CD4-positive, alpha-beta T cell treated with Interleukin-2 at 100 ng/mL for 4 hours (primary cell): Measurements from ENCODE around the gene SYTL2.
"Not testable (repeated sequence)": the region's sequence is repeated elsewhere in the genome, so short reads cannot be mapped to it uniquely, and the experiment has no call there.

Source experiments
- DNase-seq: peaks from one replicate; pipeline ENCODE4 v3.0.0-alpha.2; 2020; ENCODE audit warnings: low spot score

The SYTL2 gene

GRCh38 chr11:85795712-85796487, 15.0 kb downstream of the SYTL2 start:
- no peak for DNase-seq

GRCh38 chr11:85791409-85791990, 19.4 kb downstream of the SYTL2 start:
- no peak for DNase-seq

DNA sequence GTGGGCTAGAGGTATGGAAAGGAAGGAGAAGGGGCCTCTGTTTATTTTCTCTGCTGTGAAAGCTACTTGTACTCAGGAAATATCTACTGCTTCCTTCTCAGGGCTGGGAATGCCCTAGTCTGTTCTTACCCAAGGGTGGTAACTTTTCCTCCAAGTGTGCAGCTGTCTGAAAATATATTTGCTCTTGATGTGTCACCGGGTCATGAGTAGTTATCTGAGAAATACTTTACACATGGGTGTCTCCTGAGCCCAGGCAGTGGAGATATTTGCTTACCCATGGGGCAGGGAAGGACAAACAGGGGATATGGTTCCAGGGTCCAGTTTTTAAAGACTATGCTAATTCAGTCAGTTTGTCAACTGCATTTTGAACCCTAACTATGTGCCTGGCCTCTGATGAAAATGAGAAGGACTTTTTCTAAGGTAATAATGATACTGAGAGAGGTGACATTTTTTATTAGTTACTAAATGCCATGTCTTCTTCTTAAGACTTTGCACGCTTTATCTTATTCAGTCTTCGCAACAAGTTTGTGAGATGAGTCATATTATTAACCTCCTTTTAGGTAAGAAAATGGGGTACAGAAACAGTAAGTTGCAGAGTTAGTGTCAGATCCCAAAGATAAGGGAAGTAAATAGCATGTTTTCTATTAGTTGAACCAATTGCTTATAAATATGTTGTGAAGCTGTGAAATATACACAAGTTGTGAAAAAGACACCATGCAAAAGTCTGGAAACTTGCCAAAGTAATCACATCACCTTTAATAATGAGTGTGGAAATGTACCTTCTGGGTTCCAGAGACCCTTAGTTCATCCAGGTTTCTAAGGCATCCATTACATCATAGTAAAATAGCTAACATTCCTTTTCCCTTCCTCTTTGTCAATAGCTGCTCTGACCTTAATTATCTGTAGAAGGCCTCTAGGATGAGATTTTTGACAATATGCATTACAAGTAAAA, 22.9 kb downstream of the SYTL2 start:
- DNase-seq, result no peak

DNA sequence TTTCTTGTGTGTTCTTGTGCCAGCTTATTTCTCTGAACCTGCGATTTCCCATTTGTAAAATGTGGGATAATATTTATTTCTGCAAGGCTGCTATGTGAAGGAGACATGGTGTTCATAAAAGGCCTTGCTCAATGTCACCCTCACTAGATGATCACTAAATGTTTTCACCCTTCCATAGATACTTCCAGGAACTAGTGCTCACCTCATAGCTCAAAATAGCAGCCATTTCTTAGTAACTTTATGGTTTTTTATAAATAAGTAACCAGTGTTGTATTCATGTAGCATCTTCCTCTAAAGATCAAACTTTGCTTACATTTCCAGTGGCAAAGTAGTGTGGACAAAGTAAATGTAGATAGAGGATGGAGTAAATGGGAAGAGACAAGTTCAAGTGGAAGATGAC, 23.8 kb downstream of the SYTL2 start:
- DNase-seq, result no peak

DNA sequence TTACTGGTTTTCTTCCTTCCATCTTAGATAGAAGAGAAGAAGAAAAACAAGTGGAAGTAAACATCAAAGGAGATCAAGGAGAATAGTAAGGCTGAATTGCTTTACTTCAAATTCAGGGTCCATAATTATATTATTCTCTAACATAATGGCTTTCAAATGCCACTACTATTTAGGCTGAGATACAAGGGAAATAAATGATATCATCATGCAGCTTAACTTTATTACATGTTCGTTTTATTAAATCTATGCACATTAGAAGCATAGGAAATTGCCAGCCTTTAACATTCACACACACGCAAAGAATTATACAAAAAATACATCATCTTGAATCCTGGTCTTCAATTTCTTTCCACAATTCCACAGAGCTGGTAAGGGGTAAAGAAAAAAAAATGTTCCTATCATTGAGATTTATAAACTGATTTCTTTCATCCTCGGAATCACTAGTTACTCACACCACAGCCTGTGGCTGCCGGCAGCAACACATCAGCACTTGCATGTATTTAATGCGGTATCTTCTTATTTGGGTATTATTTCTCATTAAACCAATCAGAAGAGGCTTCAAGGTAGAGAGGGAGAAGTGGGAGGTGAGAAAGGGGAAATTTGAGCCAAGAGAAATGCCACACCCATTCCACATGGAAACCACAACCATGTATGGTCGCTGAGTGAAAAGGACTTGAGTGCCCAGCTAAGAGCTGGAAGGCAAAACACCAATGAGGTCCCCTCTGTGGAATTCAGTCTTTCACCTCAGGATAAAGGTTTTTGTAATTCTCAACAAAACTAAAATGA, 26.3 kb downstream of the SYTL2 start:
- DNase-seq, result no peak

GRCh38 chr11:85783758-85784157, 27.2 kb downstream of the SYTL2 start:
- DNase-seq, result no peak

- DNase-seq, result not testable (repeated sequence)
These were observed 30.0 kb downstream of the SYTL2 start for GRCh38 chr11:85780780-85781517.

DNA sequence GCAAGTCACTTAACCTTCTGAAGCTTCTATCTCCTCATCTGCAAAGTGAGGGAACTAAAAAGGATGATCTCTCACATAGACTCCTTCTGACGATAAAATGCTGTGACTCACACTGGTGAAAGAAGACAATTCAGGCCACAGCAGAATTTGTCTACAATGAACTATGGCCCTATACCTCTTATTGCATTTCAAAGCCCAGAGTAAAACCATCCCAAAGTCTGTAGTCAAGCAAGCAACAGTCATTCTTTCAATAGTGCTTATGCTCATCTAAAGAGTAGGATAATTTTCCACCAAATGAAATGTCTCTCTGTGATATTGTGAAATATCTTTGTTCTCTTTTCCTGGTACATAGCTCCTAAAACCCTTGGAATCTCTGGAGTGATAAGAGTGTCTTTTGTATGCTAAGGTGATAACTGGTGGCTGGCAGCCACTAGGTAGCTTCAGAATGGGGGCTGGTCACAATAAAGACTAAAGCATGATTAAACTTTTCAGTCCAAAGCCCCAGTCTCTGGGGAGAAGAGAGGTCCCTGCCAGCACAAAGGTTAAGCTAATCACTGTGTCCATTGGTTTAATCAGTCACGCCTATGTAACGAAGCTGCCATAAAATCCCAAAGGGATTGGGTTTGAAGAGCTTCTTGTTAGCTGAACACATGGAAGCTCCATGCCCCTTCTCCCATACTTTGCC, 30.8 kb downstream of the SYTL2 start:
- DNase-seq, result no peak

GRCh38 chr11:85777603-85777972, 33.4 kb downstream of the SYTL2 start:
- DNase-seq, result not testable (repeated sequence)

DNA sequence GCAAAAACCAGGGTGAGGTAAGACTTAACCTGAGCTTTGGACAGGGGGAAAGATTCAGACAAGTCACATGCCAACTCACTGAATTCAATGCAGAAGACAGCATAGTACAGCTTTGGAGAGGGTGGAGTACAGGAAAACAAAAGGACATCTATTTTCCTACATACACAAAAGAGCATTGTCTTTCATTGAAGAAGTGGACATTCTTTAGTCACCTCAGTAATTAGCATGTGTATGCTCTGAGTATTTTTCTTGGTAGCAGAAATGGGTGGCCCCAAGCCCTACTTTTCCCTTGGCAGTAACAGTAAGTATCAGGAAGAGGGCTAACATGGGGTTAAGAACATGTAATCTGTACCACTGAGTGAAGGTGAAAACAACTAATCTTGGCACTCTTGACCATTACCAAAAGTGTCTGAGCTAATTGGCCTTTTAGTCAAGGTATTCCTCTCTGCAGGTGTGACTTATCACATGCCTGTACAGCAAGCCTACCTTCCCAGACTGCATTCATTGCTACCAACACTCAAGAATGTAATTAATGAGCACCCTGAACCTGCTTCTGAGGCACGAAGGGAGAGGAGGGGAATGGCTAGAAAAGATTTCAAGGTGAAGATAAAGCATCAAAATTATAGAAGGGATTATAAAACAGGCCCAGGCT, 33.9 kb downstream of the SYTL2 start:
- DNase-seq, result no peak

DNA sequence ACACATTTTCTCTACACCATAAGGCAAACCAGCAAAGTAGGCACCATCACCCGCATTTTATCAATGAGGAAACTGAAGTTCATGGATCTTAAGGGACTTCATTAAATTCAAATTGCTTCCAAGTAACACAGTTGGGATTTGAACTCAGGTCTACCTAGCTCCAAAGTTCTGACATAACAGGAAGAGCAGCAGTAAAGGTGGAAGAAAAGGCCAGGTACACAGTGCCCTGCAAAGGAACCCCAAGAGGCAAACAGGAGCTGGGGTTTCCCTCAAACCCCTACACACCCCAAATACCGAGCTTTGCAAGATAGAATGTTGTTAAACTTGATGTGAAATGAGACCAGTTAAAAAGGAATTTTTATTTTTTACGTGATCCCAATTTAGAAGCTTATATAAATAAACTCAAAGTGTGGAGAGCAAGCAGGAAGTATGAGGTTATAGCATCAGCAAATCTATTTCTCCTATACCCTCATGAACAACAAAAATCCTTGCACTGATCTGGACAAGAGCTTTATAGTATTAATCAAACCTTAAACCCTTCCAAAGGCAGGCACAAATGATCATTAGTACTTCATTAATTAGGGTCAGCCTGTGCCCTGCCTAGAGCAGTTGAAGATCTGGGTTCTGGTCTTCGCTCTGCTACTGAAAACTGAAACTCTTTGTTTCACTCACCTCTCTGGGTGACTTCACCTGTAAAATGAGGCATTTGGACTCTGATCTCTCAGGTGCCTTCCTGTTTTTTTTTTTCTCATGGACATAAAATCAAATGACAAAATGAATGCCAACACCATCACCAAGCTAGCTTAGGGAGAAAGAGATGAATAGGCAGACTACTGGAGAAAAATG, 36.5 kb downstream of the SYTL2 start:
- DNase-seq, result no peak

GRCh38 chr11:85772695-85773094, 38.2 kb downstream of the SYTL2 start:
- no peak for DNase-seq

GRCh38 chr11:85771568-85771967, 39.4 kb downstream of the SYTL2 start:
- no peak for DNase-seq

- no peak for DNase-seq
These were observed 41.2 kb downstream of the SYTL2 start for GRCh38 chr11:85769771-85770170.

DNA sequence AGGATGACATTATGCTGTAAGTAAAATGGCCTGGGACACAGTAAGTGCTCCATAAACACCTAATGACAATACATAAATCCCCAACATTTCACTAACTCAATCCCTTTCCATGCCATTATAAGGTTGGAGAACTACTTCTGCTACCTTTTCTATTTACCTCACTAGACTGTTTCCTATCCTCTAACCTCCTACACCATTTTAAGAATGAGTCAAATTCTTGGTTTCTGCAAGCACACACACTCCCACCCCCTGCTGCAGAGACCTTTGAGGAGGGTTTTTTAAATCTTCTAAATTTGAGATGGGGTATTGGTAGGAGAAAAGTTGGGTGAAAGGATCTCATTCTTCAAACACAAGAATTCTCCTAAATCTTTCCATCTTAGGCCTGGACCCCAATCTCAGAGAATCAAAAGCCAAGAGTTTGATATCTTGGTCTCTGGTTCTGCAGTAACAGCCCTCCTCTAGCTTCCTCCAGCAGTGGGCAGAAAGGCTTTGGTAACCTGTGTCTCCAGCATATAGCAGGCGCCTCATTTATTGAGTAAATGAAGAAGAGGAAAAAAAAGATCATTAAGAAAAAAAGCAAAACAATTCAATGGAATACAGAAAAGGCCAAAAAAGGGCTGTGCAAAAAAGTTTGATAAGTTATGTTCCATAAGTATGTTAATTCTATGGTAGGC, 42.3 kb downstream of the SYTL2 start:
- DNase-seq, result no peak

GRCh38 chr11:85767246-85767945, 43.5 kb downstream of the SYTL2 start:
- no peak for DNase-seq

GRCh38 chr11:85766721-85767161, 44.2 kb downstream of the SYTL2 start:
- DNase-seq, result no peak

- DNase-seq, result no peak
These were observed 46.1 kb downstream of the SYTL2 start for GRCh38 chr11:85764796-85765195.
